GM12801 (cell line): ENCODE data around the gene HRC.

Experiments used
- CTCF ChIP-seq: IDR thresholded peaks from one replicate; pipeline ENCODE4 v1.5.1; 2011; ENCODE audit warnings: control low read depth; ENCODE audit not compliant: insufficient read length; ENCODE audit errors: extremely low read depth

The HRC gene

DNA sequence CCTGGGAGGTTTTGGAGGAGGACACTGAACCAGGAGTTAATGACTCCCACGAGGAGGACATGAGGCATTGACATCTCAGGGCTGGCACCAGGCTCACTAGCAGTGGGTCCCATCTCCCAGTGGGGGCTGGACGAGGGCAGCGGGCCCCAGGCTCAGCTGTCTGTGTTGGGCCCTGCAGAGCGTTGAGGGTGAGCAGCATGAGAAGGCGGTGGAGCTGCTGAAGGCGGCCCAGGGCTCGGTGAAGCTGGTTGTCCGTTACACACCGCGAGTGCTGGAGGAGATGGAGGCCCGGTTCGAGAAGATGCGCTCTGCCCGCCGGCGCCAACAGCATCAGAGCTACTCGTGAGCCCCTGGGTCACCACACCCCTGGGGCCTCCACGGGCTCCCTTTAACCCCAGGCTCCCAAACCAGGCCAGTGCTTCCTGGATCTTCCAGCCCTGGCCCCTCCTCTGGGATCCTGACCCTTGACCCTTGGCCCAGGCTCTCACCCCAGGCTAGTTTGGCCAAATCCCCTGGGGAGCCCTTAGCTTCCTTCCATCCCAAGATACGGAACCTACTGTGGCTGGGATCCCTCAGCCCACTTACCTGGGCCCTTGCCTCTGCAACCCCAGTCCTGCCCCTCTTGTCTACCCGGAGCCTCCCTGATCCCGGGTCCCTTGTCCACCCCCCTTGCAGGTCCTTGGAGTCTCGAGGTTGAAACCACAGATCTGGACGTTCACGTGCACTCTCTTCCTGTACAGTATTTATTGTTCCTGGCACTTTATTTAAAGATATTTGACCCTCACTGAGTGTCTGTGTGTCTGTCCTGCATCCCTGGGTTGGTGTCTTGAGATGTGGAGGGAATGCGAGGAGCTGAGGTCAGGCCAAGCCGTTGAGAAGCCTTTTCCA lies 37.3 kb downstream of the HRC start:
- TF ChIP-seq CTCF = no peak

GRCh38 chr19:49116544-49116943 lies 38.7 kb downstream of the HRC start:
- no peak for TF ChIP-seq CTCF

- TF ChIP-seq CTCF = no peak
These were observed 40.4 kb downstream of the HRC start for GRCh38 chr19:49114630-49115363.

DNA sequence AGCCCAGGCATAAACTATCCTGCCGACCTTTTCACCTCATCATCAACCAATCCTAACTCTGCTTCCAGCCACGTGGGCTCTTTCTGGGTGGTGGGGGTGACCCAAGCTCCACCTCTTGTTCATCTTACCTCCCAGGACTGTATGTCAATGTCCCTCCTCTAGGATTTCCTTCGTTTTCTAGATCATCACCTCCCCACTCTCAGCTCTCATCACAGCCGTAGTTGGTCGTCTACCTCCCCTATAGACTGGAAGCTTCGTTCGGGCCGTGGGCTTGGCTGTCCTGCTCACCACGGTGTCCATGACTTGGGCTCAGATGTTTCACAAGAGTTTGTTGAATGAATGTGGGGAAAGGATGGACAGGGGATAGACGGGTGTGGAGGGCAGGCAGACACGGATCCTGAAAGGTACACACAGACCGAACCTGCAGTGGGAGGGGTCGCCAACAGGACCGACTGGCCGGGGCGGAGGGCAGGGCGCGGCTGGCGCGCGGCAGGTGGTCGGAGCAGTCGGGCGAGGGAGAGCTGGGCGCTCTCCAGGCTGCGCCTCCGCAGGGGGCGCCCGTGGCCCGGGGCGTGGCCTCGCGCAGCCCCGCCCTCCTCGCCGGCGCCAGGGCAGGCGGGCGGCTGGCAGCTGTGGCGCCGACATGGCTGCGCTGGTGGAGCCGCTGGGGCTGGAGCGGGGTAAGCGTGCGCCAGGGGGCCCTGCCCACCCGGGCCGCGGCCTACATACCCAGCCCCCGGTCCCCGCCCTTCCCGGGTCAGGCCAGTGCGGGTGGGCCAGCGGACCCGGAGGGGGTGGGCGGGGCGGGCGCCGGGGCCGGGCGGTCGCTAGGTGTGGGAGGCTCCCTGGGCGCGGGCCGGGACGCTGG lies 41.2 kb downstream of the HRC start, which contains the start of gene LIN7B:
TSS of gene LIN7B (plus strand) at position 609 of the 868 bp plus-strand sequence. CDS start at position 644, 35 bp downstream.
- TF ChIP-seq CTCF = no peak

DNA sequence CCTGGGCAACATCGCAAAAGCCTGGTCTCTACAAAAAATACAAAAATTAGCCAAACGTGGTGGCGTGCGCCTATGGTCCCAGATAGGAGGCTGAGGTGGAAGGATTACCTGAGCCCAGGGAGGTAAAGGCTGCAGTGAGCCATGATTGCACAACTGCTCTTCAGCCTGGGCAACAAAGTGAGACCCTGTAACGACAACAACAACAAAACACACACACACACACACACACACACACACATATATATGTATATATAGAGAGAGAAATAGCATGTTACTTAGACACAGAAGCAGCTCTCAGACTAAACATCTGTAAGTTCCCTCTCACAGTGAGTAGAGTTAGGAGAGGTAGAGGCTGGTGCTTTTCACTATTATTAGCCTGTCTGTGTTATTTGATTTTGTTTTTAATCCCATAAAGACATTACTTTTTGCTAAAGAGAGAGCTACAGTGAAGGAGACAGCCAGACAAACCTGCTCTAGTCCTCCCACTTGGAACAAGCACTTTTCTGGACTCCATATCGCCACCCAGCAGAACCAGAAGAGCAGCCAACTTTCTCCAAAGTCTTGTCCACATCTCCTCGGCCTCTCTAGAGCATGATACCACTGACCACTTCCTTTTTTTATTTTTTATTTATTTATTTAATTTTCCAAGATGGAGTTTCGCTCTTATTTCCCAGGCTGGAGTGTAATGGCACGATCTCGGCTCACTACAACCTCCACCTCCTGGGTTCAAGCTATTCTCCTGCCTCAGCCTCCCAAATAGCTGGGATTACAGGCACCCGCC lies 43.8 kb downstream of the HRC start:
- TF ChIP-seq CTCF = no peak

GRCh38 chr19:49110567-49110966 lies 44.6 kb downstream of the HRC start:
- TF ChIP-seq CTCF = no peak
